H1 (cell line): ENCODE data around the gene SBNO1. TPM values are rescaled to one million over a fixed set of nuclear protein-coding genes. Genes with fewer than 3 reads are reported as not detected.

ENCODE experiments used
- CTCF ChIA-PET: fragments of 300-600 bp; sonication (Branson Sonifier 250); formaldehyde crosslinking; loops from one replicate; lab custom pipeline; 2021; ENCODE audit not compliant: partially characterized antibody; lab: Charles Lee
- POLR2A ChIA-PET: fragments of 300-600 bp; sonication (Branson Sonifier 250); formaldehyde crosslinking; loops from one replicate; lab custom pipeline; 2021; ENCODE audit warnings: inconsistent platforms; ENCODE audit not compliant: partially characterized antibody; lab: Charles Lee
- DNase-seq, 2 experiments: peaks; one replicate each; pipeline versions ENCODE4 v3.0.0 to v3.0.0-alpha.2; 2010 to 2022; ENCODE audit warnings: low spot score in 2 of 2, low read depth in 1 of 2, mixed read lengths in 1 of 2
- FAIRE-seq: peaks from 2 replicates; lab custom pipeline; 2011; peaks lifted over from hg19 to GRCh38; lab: Jason Lieb, UNC
- H2AFZ ChIP-seq: 2 replicates; pipeline ENCODE4 v1.8.1; 2012; ENCODE audit warnings: low read length, inconsistent platforms
- H2AK5ac ChIP-seq: 2 replicates; pipeline ENCODE4 v1.6.1; 2013; ENCODE audit warnings: low read depth, low read length
- H2BK120ac ChIP-seq: replicated peaks from 2 replicates; pipeline ENCODE3; 2013; ENCODE audit warnings: low read depth, low read length, inconsistent platforms
- H2BK12ac ChIP-seq: 2 replicates; pipeline ENCODE4 v1.6.1; 2013; ENCODE audit warnings: low read depth, low read length
- H2BK15ac ChIP-seq: 2 replicates; pipeline ENCODE4 v1.6.1; 2013; ENCODE audit warnings: low read length
- H2BK20ac ChIP-seq: 2 replicates; pipeline ENCODE4 v1.6.1; 2013; ENCODE audit warnings: low read length
- H2BK5ac ChIP-seq: 2 replicates; pipeline ENCODE4 v1.6.1; 2013; ENCODE audit warnings: low read depth, low read length
- H3K14ac ChIP-seq: 2 replicates; pipeline ENCODE4 v1.6.1; 2013; ENCODE audit warnings: inconsistent platforms; ENCODE audit not compliant: insufficient read length
- H3K18ac ChIP-seq: 2 replicates; pipeline ENCODE4 v1.6.1; 2013; ENCODE audit warnings: low read length; ENCODE audit errors: extremely low read depth
- H3K23ac ChIP-seq: 2 replicates; pipeline ENCODE4 v1.6.1; 2013; ENCODE audit warnings: inconsistent platforms; ENCODE audit not compliant: insufficient read length
- H3K23me2 ChIP-seq: 2 replicates; pipeline ENCODE4 v1.6.1; 2013; ENCODE audit warnings: low read depth, low read length
- H3K27ac ChIP-seq: 2 replicates; pipeline ENCODE4 v1.6.1; 2011; ENCODE audit warnings: low read depth, low read length, inconsistent platforms
- H3K27me3 ChIP-seq, 4 experiments: replicated peaks in 1 of 4; 1 replicate in 1 of 4; 2 replicates in 3 of 4; pipeline versions ENCODE4 v1.6.1 to v1.8.1; 2011 to 2013; ENCODE audit warnings: low read length in 3 of 4, mild to moderate bottlenecking in 3 of 4, inconsistent platforms in 2 of 4, mixed read lengths in 2 of 4, moderate library complexity in 1 of 4; ENCODE audit not compliant: control insufficient read depth in 3 of 4, insufficient read depth in 3 of 4; ENCODE audit errors: extremely low read depth in 1 of 4
- H3K36me3 ChIP-seq, 4 experiments: 2 replicates each; pipeline versions ENCODE4 v1.6.1 to v1.8.1; 2011 to 2013; ENCODE audit warnings: mild to moderate bottlenecking in 4 of 4, low read length in 3 of 4, moderate library complexity in 2 of 4, control low read depth in 1 of 4, inconsistent platforms in 1 of 4; ENCODE audit not compliant: insufficient read depth in 4 of 4, control insufficient read depth in 2 of 4
- H3K4ac ChIP-seq: replicated peaks from 2 replicates; pipeline ENCODE3; 2013; ENCODE audit warnings: low read length, low read depth, mixed read lengths, inconsistent platforms; ENCODE audit not compliant: insufficient read length
- H3K4me1 ChIP-seq, 4 experiments: replicated peaks in 1 of 4; 1 replicate in 1 of 4; 2 replicates in 3 of 4; pipeline versions ENCODE4 v1.6.1 to v1.8.1; 2011 to 2013; ENCODE audit warnings: low read length in 3 of 4, inconsistent platforms in 2 of 4, mixed read lengths in 1 of 4; ENCODE audit not compliant: insufficient read depth in 4 of 4, control insufficient read depth in 3 of 4
- H3K4me2 ChIP-seq, 2 experiments: 2 replicates each; pipeline versions ENCODE4 v1.6.1 to v1.8.1; 2011 to 2013; ENCODE audit warnings: low read depth in 2 of 2, low read length in 2 of 2, control low read depth in 1 of 2, inconsistent platforms in 1 of 2, mild to moderate bottlenecking in 1 of 2; ENCODE audit not compliant: insufficient read depth in 1 of 2
- H3K4me3 ChIP-seq, 4 experiments: fragments of 200-600, 300-600 bp in 1 of 4; sonication (generic), shearing (Covaris generic), sonication (Bioruptor Twin) in 1 of 4; 2 replicates each; pipeline versions ENCODE4 v1.5.1 to v1.8.1; 2011 to 2016; ENCODE audit warnings: low read length in 4 of 4, low read depth in 3 of 4, control low read depth in 2 of 4, inconsistent platforms in 2 of 4, mild to moderate bottlenecking in 2 of 4, mixed read lengths in 1 of 4, moderate library complexity in 1 of 4; ENCODE audit not compliant: insufficient read depth in 2 of 4; ENCODE audit errors: extremely low read depth in 1 of 4
- H3K56ac ChIP-seq: replicated peaks from 2 replicates; pipeline ENCODE3; 2013; ENCODE audit warnings: low read depth, mild to moderate bottlenecking, mixed read lengths, low read length, inconsistent platforms; ENCODE audit not compliant: insufficient read length
- H3K79me1 ChIP-seq: 2 replicates; pipeline ENCODE4 v1.6.1; 2013; ENCODE audit warnings: low read depth, low read length, control low read depth
- H3K79me2 ChIP-seq, 2 experiments: 2 replicates each; pipeline versions ENCODE4 v1.6.1 to v1.8.1; 2012 to 2013; ENCODE audit warnings: low read length in 2 of 2, mild to moderate bottlenecking in 2 of 2, inconsistent platforms in 1 of 2; ENCODE audit not compliant: insufficient read depth in 2 of 2, control insufficient read depth in 1 of 2
- H3K9ac ChIP-seq, 4 experiments: replicated peaks in 1 of 4; 1 replicate in 1 of 4; 2 replicates in 3 of 4; pipeline versions ENCODE4 v1.6.1 to v1.8.1; 2011 to 2013; ENCODE audit warnings: low read depth in 3 of 4, low read length in 3 of 4, control low read depth in 2 of 4, mild to moderate bottlenecking in 2 of 4, moderate library complexity in 2 of 4, inconsistent platforms in 1 of 4; ENCODE audit errors: extremely low read depth in 1 of 4
- H3K9me3 ChIP-seq, 2 experiments: 2 replicates each; pipeline versions ENCODE4 v1.6.1 to v1.8.1; 2012 to 2013; ENCODE audit warnings: mild to moderate bottlenecking in 2 of 2, moderate library complexity in 2 of 2, control low read depth in 1 of 2, inconsistent platforms in 1 of 2, low read depth in 1 of 2, low read length in 1 of 2, mixed read lengths in 1 of 2; ENCODE audit not compliant: insufficient read depth in 2 of 2
- H4K20me1 ChIP-seq, 2 experiments: replicated peaks in 1 of 2; 2 replicates each; pipeline versions ENCODE3 to v1.8.1; 2011 to 2013; ENCODE audit warnings: inconsistent platforms in 2 of 2, low read length in 2 of 2, mild to moderate bottlenecking in 1 of 2; ENCODE audit not compliant: insufficient read depth in 2 of 2, control insufficient read depth in 1 of 2
- H4K5ac ChIP-seq: 2 replicates; pipeline ENCODE4 v1.6.1; 2013; ENCODE audit warnings: low read length, low read depth, mixed read lengths, inconsistent platforms; ENCODE audit not compliant: insufficient read length
- H4K8ac ChIP-seq: 2 replicates; pipeline ENCODE4 v1.8.0; 2013; ENCODE audit warnings: mild to moderate bottlenecking, moderate library complexity, low read length, inconsistent platforms; ENCODE audit not compliant: insufficient read depth; ENCODE audit errors: extremely low read depth
- H4K91ac ChIP-seq: replicated peaks from 2 replicates; pipeline ENCODE3; 2013; ENCODE audit warnings: low read length, mixed read lengths, inconsistent platforms; ENCODE audit not compliant: insufficient read length
- CEBPB ChIP-seq: IDR thresholded peaks from 2 replicates; pipeline ENCODE4 v1.6.1; 2012; ENCODE audit warnings: low read depth, low read length
- SIX5 ChIP-seq: IDR thresholded peaks from 2 replicates; pipeline ENCODE4 v1.6.1; 2011; ENCODE audit warnings: mild to moderate bottlenecking, low read depth, low read length
- WGBS, 2 experiments: shearing (Covaris generic) in 1 of 2; methylation state at CpG; one replicate each; pipeline versions ENCODE4 v1.1.6 to v1.1.7; 2013 to 2015; ENCODE audit warnings: low lambda C conversion rate in 2 of 2, mixed read lengths in 2 of 2, inconsistent platforms in 1 of 2, low coverage in 1 of 2, missing lambda C conversion rate in 1 of 2; ENCODE audit not compliant: insufficient replicate concordance in 2 of 2, insufficient coverage in 1 of 2, insufficient read length in 1 of 2; ENCODE audit errors: extremely low coverage in 1 of 2, missing lambda C conversion rate in 1 of 2; 5-methylcytosine and 5-hydroxymethylcytosine counted together
- polyA plus RNA-seq, 7 experiments: library from polyadenylated mRNA; depleted of rRNA in 3 of 7; stranded (reverse) in 5 of 7; unstranded in 2 of 7; fragments of >200 nt in 5 of 7; fragments of 200-250 nt in 2 of 7; gene quantifications; 1 replicate in 5 of 7; 2 replicates in 1 of 7; 4 replicates in 1 of 7; pipeline versions ENCODE4 v1.2.1 to v1.2.3, GENCODE V29; 2011 to 2013; ENCODE audit warnings: missing spikeins in 2 of 7, mixed read lengths in 2 of 7
- total RNA-seq: library from RNA; stranded (reverse); fragmentation: NEBNext Ultra II Directional; extraction: Animal tissue kit (Norgen Biotek cat#: 25700); gene quantifications from 2 replicates; pipeline ENCODE4 v1.2.1, GENCODE V29; 2021

SBNO1 gene
- total and polyA plus RNA-seq, 2 of the 8 experiments (the other 6 are each of a cell fraction or from before 2014, with no cell fraction given): 6.7 to 57.7 TPM

GRCh38 chr12:123384994-123385376 is 20.3 kb upstream of the SBNO1 start:
- H3K27me3 ChIP-seq: peaks cover 1 to 23% (median 20%) of the 10 kb centered on the region in 4 experiments
- no peaks in the 10 kb centered on the region for H3K36me3 ChIP-seq
- H3K4me2 ChIP-seq: peak overlapping the region; percentile 83 to 85
- H3K4me1 ChIP-seq: peaks cover 0 to 6% (median 3%) of the 10 kb centered on the region in 4 experiments; a peak in 4 of 7 replicates
- peaks cover 7 to 12% of the 10 kb centered on the region in 2 experiments for H4K20me1 ChIP-seq
- CTCF ChIA-PET: interaction anchor here (0.8 to 0.9 kb wide), 2 partner anchors 20 to 25 kb away, joined by 3 read pairs; no protein-coding TSS in a partner anchor
- H3K79me1 ChIP-seq: no peaks in the 10 kb centered on the region; the same call in 1 of the 2 replicates
- POLR2A ChIA-PET: interaction anchor here (0.7 to 6.2 kb wide), 9 partner anchors 21 to 842 kb away, joined by 3 to 69 read pairs (median 6); partner anchors contain the start of genes MPHOSPH9, MTRFR, RILPL1 and SBNO1
- no peak overlapping the region for H2AFZ ChIP-seq
- no peak overlapping the region for H3K27ac ChIP-seq
- H2AK5ac ChIP-seq: no peak overlapping the region
- H3K14ac ChIP-seq: no peak overlapping the region
- H2BK12ac ChIP-seq: no peak overlapping the region
- H2BK15ac ChIP-seq: no peak overlapping the region
- H3K23me2 ChIP-seq: peaks cover 14% of the 10 kb centered on the region
- H4K8ac ChIP-seq: no peak overlapping the region
- peak overlapping the region; percentile 74 to 90 (median 84) for H3K4me3 ChIP-seq
- WGBS, 2 experiments: 0% methylated on average over 1 of the region's 1 CpG; no CpG with 5 or more reads in 1 of the 2 experiments
- no peaks in the 10 kb centered on the region for H3K9me3 ChIP-seq
- DNase-seq: no peak
- peak overlapping the region in 3 of 4 experiments; percentile 45 to 64 (median 58); a peak in 3 of 7 replicates for H3K9ac ChIP-seq
- H3K56ac ChIP-seq: no peak overlapping the region
- H3K18ac ChIP-seq: no peak overlapping the region
- no peak for FAIRE-seq
- no peak overlapping the region for H2BK20ac ChIP-seq
- no peaks in the 10 kb centered on the region; a peak in 1 of 4 replicates for H3K79me2 ChIP-seq
- H3K4ac ChIP-seq: no peak overlapping the region
- no peak overlapping the region for H3K23ac ChIP-seq
- no peak overlapping the region for H4K5ac ChIP-seq
- no peak overlapping the region for H4K91ac ChIP-seq
- TF ChIP-seq CEBPB (peak; percentile 77; the same call in 1 of the 2 replicates), SIX5 (no peak)
- H2BK120ac ChIP-seq: no peak overlapping the region
- H2BK5ac ChIP-seq: no peak overlapping the region
